ENCODE results near the gene ACTA1.
"Not testable (repeated sequence)": the region's sequence is repeated elsewhere in the genome, so short reads cannot be mapped to it uniquely, and the experiment has no call there.

ACTA1 gene

GRCh38 chr1:229396585-229397206, 37.2 kb downstream of the ACTA1 start:
- no peak overlapping the region for H3K27ac ChIP-seq
- no peak for TF ChIP-seq ZFX (IDR thresholded peaks at IDR 0.05)
- TF ChIP-seq, protein P1, sequence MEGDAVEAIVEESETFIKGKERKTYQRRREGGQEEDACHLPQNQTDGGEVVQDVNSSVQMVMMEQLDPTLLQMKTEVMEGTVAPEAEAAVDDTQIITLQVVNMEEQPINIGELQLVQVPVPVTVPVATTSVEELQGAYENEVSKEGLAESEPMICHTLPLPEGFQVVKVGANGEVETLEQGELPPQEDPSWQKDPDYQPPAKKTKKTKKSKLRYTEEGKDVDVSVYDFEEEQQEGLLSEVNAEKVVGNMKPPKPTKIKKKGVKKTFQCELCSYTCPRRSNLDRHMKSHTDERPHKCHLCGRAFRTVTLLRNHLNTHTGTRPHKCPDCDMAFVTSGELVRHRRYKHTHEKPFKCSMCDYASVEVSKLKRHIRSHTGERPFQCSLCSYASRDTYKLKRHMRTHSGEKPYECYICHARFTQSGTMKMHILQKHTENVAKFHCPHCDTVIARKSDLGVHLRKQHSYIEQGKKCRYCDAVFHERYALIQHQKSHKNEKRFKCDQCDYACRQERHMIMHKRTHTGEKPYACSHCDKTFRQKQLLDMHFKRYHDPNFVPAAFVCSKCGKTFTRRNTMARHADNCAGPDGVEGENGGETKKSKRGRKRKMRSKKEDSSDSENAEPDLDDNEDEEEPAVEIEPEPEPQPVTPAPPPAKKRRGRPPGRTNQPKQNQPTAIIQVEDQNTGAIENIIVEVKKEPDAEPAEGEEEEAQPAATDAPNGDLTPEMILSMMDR (conservative IDR thresholded peaks at IDR 0.05), result no peak

GRCh38 chr1:229394517-229394916, 39.4 kb downstream of the ACTA1 start:
- H3K27ac ChIP-seq, result not testable (repeated sequence)

DNA sequence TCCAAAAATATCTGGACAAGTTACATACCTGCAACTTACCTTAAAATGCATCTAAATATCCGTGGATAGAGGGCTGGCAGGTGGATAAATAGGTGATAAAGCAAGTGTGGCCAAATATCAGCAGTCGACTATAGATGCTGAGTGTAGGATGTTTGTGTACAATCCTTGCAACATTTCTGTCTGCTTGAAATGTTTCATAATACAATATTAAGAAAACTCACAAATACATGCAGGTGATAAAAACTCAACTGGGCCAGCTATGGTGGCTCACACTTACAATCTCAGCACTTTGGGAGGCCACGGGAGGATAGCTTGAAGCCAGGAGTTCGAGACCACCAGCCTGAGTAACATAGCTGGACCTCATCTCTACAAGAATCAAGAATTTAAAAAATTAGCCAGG, 41.0 kb downstream of the ACTA1 start:
- TF ChIP-seq ZFX (IDR thresholded peaks at IDR 0.05), result no peak
- TF ChIP-seq, protein P1 (conservative IDR thresholded peaks at IDR 0.05), result no peak
- no peak overlapping the region for H3K27ac ChIP-seq

- no peak overlapping the region for H3K27ac ChIP-seq
- no peak for TF ChIP-seq ZFX (IDR thresholded peaks at IDR 0.05)
- TF ChIP-seq, protein P1 (conservative IDR thresholded peaks at IDR 0.05), result no peak
These were observed 43.8 kb downstream of the ACTA1 start for GRCh38 chr1:229390130-229390529.

GRCh38 chr1:229388897-229389580, 44.9 kb downstream of the ACTA1 start:
- TF ChIP-seq, protein P1 (conservative IDR thresholded peaks at IDR 0.05), result no peak
- no peak for TF ChIP-seq ZFX (IDR thresholded peaks at IDR 0.05)
- H3K27ac ChIP-seq, result no peak overlapping the region

DNA sequence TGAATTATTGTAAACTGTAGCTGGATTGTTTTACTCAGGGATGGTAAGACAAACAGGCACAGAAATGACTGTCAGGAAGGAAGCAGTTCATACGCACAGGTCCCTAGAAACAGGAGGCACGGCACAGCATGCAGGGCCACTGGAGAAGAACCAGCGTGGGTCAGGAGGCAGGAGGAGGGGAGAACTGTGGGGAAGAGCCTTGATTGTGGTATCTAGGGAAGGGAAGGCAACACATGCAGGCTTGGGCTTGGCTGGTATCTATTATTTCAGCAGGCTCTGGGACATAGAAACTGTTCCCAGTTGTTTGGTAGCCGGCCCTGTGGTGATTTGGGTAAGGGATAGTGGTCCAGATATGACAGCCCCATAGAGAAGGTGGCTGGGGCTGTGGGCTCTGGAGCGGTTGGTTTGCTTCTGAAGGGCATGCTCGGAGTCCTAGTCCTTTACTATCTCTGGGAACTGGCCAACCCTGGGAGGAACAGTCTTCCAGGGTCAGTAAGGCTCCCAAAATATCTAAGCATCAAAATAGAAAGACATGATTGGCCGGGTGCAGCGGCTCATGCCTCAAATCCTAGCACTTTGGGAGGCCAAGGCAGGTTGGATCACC, 47.9 kb downstream of the ACTA1 start:
- TF ChIP-seq, protein P1 (conservative IDR thresholded peaks at IDR 0.05), result no peak
- TF ChIP-seq ZFX (IDR thresholded peaks at IDR 0.05), result no peak
- H3K27ac ChIP-seq, result no peak overlapping the region

DNA sequence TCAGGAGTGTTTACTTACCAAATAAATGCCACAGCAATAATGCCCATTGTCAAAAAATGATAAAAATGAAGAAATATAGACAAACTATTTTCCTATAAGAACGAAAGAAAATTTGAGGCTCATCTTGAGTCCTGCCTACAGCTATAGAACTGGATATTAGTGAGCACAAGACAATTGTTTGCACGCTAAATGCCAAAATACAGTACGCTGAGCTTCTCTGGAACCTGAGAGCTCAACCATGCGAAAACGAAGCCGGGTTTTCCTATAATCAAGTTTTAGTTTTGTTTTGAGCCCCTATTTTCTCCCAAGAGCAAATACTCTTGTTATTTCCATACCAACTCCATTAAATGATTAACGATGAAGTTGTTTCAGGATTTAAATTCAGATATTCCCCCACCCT, 49.1 kb downstream of the ACTA1 start:
- no peak overlapping the region for H3K27ac ChIP-seq
- TF ChIP-seq, protein P1 (conservative IDR thresholded peaks at IDR 0.05), result no peak
- no peak for TF ChIP-seq ZFX (IDR thresholded peaks at IDR 0.05)
